ENCODE results near the gene NXT1.
"Not testable (repeated sequence)": the region's sequence is repeated elsewhere in the genome, so short reads cannot be mapped to it uniquely, and the experiment has no call there.

NXT1 gene

DNA sequence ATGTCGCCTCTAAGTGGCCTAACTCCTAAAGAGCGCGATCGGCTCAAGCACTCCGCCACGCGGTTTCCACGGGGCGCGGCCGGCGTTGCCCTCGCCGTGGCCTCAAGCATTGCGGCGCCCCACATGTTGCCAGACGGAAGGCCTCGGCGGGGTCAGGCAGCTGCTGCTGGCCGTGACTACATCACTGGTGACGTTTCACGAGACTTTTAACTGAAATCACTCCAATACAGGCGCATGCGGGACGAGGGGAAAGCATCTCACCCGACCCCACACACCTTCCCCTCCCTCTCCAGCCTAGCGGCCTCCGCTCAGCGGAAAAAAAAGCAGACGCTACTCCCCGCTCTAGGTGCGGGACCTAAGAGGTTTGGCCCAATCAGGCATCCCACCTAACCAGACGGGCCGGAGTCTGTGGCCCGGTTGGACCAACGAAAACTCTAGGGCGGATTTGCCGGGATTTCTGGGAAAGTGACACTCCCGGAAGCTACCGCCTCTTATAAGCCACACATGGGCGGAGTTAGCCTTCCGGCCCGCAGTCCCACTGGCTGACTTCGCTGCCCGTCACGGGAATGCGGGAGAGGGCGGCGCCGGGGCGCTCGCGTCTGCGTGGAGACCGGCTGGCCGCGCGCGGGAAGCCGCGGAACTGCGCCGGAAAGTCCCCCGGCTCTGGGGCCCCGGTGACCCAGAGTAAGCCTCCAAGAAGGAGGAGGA, at the start of gene NXT1:
NXT1 (plus strand) TSS at position 596 of the 708 bp plus-strand sequence. CDS start 3,251 bp downstream, outside the sequence.
- DNase-seq, result peak; percentile 99

DNA sequence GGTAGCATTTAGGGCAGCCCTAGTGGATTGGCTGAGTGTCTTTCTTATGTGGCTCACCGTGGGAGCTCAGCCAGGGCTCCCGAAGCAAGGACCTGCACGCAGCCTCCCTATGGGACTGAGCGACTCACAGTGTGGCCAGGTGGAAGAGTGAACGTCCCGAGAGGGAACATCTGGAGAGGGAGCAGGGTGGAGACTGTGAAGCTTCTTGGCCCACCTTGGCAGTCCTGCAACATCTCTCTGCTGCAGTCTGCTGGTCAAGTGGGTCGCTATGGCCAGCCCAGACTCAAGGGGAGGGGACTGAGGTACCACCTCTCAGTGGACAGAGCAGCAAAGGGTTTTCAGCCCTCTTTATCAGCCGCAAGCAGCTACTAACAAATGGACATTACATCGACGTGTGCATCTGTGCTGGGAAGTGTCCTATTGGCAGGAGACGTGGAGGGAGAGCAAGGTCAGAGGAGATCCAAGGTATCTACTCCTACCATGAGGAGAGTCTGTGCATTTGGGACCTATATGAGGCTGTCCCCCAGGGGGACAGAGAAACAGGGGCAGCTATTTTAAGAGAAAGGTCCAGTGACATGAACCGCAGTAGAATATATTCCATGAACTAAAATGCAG, 49.0 kb upstream of the NXT1 start:
- DNase-seq, result no peak

DNA sequence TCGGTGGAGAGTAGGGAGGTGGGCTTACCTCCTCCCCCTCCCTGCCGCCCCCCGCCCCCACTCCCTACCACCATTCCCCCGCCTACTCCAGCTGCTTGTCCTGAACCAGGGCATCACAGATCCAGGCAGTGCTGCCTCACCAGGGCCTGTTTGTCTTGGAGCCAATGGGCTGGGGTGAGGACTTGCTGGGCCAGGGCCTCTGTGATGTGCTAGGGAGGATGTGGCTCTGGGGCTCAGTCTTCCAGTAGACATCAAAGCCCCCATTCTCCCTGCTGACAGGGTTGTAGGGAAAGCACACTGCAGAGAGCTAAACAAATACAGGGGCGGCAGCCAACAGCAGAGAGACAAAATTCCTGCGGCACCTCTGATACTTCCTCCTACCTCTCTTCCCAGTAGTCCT, 48.2 kb upstream of the NXT1 start:
- no peak for DNase-seq

DNA sequence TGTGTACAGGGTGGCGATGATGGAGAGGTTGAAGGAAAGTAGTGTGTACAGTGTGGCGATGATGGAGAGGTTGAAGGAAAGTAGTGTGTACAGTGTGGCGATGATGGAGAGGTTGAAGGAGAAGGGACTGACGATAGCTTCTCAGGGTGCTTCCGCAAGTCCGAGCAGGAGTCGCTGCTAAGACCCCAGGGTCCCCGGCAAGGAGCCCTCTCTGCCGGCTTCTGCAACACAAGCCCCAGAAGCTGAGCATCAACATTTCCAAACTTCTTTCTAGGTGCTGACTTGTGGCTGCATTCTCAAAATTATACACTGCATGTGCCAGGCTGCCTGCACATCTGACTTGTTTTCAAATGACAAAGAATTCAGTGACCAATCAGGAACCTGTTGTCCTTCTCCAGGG, 47.8 kb upstream of the NXT1 start:
- no peak for DNase-seq

DNA sequence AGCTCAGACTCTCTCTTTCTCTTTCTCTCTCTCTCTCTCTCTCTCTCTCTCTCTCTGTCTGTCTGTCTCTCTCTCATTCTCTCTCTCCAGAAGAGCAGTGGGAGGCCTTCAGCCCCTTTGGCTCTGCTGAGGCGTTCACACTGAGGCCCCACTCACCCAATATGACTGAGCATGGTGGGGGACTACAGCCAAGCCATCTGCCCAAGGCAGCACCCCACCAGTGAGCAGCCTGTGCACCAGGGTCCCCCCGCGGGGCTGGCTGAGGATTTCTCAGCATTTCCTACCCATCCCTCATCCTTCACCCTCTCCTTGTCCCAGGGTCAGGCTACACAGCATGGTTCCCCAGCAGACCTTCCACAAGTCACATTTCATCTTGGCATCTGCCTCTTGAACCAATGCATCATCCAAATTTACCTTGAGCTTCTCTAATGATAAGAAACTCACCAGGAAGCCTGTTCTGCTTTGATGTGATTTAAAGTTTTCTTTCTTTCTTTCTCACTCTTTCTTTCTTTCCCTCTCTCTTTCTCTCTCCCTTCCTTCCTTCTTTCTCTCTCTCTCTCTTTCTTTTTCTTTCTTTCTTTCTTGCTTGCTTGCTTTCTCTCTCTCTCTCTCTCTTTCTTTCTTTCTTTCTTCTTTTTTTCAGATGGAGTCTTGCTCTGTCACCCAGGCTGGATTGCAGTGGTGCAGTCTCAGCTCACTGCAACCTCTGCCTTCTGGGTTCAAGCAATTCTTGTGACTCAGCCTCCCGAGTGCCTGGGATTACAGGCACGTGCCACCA, 47.1 kb upstream of the NXT1 start:
- no peak for DNase-seq

DNA sequence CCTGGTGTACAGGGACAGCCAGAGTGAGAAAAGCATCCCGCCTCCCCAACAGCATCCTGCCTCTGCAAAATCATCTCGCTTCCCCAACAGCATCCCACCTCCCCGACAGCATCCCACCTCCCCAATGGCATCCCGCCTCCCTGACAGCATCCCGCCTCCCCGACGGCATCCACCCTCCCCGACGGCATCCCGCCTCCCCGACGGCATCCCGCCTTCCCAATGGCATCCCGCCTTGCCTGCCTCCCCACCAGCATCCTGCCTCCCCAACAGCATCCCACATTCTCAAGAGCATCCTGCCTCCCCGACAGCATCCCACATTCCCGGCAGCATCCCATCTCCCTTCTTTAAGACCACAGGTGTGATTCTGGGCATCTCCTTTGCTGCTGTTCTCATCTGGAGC, 46.0 kb upstream of the NXT1 start:
- no peak for DNase-seq

DNA sequence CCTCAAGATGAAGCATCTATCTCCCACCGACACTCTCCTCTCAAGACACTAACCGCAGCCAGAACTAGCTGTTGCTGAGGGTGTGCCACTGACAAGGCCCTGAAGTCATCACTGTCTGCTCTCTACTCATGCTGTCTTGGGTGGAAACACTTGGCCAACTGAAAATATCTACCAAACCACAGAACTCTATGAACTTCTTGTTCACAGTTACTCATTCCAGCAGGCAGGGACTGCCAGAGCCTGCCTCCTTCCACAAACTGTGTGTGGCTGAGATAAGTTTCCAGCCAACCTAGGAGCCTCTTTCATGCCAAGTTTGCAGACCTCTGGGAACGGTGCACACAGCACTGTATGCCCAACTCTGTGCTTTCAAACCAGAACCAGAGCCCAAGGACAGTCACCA, 45.5 kb upstream of the NXT1 start:
- DNase-seq, result no peak

DNA sequence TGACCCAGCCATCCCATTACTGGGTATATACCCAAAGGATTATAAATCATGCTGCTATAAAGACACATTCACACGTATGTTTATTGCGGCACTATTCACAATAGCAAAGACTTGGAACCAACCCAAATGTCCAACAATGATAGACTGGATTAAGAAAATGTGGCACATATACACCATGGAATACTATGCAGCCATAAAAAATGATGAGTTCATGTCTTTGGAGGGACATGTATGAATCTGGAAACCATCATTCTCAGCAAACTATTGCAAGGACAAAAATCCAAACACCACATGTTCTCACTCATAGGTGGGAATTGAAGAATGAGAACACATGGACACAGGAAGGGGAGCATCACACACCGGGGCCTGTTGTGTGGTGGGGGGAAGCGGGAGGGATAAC, 43.2 kb upstream of the NXT1 start:
- not testable (repeated sequence) for DNase-seq

DNA sequence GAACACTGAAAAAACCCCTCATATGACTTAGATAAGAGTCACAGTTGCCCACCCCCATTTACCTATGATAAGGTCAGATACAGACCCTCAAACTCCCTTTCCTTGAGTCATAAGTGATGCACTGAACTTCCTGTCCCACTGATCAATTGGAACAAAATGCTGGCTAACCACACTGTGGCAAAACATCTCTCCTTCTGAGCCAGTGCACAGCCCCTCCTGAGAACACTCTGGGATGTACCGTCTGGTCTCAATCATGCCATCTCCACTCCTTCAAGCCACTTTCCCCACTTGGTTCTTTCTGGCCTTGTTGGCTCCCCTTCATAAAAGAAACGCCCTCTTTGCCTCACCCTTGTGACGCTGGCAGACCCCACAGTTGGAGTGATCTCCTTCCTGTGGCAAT, 42.6 kb upstream of the NXT1 start:
- no peak for DNase-seq

DNA sequence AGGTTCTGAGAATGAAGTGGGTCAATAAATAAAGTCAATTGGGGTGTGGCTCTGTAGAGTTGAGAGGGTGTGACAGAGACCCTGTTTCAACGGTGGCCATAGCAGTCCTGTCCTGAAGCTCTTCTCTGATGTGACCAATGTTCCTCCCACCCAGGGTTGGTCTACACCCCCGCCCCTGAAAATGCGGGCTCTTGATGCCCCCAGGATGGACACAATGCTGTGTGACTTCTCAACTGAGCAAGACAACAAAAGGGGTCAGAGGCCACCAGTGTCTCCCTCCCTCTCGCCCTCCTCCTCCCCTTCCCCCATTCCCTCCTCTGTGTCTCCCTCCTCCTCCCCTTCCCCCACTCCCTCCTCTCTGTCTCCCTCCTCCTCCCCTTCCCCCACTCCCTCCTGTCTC, 41.7 kb upstream of the NXT1 start:
- no peak for DNase-seq

DNA sequence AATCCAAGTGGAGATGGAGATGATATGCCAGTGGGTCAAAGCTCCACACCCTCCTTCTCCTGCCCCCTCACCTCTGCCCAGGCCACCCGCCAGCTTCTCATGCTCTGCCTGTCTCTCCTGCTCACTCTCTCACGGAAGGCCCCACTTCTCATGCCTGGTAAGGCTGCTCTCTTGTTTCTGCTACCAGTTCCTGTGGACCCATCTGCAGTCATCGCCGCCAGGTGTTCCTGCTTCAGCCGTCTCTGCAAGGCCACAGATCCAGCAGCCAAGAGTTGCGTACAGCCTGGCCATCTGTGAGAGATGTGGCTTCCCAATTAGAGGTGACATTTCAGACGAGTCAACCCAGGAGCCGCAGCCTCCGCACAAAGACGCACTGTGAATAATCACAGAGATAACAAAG, 40.8 kb upstream of the NXT1 start:
- no peak for DNase-seq

DNA sequence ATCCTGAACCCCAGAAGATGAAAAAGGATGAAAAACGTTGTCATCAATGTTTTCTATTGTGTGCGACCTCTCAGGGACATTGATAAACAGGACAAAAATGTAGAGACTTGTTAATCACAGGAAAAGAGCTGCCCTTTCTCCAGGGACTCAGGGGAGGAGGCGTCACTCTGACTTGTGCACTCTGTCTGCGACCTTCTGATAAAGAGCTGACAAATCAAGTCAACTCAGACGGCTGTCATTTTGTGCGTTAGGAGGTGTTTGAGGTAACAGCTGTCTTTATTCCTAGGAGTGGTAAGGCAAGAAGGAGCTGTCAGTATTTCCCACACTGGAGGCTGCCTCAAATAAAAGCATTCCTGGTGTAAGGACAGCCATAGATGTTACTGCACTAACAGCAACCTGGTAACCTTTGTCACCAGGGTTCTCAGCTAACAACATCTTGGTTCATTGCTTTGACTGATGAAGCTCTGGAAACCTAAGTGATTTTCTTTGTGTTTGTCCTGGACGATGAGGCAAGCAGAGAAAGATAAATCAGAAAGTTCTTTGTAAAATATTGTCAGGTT, 38.6 kb upstream of the NXT1 start:
- no peak for DNase-seq

DNA sequence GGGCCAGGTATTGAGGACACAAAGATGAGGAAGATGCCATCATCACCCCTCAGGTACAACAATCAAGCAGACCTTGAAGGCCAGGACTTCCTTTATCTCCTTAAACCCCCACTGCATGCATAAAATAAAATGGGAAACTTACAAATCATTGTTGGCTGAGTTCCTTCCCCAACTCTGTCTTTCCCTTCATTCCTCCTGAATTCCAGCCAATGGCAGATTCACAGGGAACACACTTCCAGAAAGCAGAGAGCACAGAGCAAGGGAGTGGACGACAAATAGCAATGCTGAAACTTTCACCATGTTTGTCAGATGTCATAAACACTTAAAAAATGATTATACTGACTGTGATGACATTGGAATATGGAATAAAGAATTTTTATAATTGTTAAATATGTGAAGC, 37.3 kb upstream of the NXT1 start:
- no peak for DNase-seq

DNA sequence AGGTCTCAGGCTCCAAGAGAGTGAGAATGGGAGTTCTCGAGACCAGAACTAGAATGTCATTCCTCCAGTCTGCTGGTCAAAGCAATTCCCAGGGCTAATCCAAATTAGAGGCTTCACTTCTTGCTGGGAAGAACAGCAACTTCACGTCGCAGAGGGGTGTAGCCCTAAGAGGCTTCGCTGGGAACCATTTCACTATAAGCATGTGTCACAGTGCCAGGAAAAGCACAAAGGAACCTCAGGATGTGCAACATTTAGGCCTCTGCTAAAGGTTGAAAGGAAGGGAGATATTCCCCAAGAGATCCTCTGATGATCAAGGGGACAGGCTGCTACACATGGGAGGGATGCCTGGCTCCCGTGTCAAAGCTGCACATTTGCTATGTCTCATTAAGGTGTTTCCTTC, 35.9 kb upstream of the NXT1 start:
- DNase-seq, result no peak

DNA sequence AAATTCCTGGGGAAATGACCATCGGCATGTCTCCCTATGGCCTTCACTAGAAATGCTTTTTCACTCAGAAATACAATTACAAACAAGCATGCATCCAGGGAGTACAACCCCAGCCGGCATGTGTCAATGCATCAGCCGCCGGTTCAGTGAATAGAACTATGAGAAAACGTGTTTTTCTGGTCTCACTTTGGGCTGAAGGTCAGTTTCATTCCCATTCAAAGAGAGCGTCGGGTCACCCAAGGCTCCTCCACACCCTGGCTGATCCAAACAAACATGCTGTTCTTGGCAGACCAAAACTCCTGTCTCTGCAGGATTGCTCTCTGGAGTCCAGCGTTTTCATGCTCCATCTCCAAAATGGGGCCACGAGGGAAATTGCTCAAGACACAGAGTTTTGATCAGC, 35.5 kb upstream of the NXT1 start:
- DNase-seq, result no peak

DNA sequence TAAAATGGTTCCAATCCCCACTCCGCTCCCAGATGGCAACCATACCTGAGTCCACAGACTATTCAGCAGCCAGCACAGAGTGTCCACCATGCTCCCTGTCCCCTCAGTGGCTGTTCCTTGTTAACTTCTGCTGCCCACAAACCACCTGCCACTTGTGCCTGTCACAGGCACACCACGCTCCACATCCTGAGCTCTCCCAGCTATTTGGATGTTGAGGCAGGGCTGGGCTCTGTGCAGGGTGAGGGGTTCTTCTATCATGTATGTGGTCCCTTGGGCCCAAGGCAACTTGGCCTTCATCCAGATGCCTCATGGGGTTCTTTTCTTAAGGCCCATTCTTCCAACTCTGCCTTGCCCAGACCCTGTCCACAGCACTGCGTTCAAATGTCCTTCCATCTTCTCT, 34.0 kb upstream of the NXT1 start:
- no peak for DNase-seq

DNA sequence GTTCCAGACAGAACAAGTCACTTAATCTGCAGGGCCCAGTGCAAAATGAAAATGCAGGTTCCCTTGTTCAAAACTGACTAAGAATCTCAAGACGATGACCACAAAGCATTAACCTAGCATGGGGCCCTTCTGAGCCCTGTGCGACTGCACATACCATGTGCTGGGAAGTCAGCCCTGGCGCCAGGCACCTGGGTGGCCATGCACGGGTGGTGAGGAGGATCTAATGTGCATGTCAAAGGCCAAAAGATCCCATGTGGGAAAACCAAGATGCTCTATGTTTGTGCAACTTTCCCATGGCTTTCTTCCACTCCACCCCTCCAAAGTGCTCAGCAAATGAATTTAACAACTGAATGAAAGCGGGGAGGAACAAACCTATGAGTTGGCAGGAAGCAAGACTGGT, 33.5 kb upstream of the NXT1 start:
- DNase-seq, result no peak

DNA sequence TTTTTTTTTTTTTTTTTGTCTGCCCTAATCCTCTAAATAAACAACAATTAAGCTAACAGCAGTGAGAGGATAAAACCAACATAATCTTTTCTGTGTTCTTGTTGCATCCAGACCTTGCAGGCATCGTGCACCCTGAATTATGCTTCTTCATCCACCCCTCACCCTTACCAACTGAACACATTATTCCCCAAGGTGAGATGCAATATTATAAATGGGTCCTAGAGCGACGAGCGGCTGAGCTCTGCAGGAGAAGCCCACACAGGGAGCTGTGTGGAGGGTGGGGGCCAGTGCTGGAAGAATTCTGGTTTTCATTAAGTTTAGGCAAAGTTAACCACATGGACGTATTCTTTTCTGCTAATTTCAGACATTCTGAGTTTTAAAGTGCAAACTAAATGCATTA, 32.2 kb upstream of the NXT1 start:
- DNase-seq, result no peak

DNA sequence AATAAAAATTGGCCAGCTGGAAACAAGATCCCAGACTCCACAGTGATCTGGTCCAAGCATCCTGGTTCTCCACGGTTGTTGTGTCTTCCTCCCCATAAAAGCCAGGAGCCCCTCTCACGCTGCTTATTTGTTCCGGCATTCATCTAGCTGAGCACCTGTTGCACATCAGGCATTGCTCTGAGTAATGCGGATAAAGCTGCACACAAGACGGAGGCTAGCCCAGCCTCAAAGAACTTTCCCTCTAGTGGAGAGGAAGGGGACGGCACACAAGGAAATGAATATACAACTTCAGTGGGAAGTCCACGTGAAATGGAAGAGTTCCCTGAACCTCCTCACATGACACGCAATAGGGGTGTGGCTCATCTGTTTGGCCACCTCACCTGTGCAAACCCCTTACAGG, 30.3 kb upstream of the NXT1 start:
- DNase-seq, result peak; percentile 17

DNA sequence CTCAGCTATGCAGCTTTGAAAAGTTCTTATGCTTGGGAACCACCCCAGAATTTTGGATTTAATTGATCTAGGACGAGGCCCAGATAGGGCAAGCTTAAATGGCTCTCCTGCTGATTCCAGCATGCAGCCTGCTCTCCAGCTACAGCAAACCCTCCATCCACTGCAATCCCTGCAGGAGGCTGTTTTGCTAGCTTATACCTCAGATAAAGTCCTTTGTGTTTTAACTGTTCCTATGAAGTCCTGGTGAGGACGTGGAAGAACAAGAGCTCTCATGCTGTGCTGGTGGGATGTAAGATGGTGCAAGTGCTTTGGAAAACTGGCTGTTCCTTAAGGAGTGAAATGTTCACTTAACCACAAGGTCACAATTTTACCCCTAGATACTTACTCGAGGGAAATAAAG, 25.5 kb upstream of the NXT1 start:
- no peak for DNase-seq

DNA sequence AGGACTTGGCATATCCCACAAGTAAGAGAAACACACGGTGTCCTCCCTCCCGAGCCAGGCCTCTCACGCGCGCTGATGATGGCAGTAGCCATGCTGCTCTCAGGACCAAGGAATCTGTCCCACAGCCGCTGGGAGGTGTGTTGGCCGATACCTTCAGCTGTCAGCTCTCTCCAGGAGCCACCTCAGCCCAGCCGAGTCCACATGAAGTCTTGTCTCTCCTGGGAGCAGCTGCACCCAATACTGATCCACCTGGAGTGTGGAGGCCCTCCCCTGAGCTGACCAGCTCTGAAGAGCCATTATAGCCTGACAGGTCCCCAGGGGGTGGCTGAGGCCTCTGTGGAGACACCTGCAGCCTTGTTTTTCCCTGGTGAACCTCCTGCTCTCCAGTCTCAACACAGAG, 23.8 kb upstream of the NXT1 start:
- DNase-seq, result no peak

DNA sequence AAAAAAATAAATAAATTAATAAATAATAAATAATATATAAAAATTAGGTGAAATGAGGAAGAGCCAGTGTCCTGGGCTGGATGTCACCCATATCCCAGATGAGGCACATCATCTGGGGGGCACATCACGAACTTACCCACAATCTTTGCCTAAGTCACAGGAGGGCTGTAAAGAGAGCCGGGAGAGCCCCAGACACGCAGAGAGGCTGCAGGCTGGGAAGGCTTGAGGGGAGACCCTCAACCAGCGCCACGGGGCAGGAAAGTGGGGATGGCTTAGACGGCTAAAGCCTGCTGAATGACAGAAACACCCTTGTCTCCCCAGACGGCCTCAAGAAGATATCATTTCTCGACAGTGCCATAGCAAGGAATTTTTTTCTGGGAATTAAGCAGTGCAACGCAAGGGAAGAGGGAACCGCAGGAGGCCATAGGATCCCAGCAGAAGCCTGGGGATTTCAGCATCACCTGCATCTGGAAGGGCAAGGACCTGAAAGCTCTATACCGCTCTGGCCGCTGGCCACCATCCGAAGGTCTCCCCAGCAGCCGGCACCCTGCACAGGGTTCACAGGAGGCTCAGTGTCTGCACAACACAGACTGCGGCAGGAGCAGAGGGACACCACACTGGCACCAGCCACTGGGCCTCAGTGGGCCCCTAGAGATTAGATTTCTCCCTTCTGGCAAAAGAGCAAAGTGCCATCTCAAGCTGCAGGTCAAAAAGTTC, 22.8 kb upstream of the NXT1 start:
- DNase-seq, result no peak

Measured in suppressor macrophage treated with lipopolysaccharide for 4 hours (primary cell).